B cell (primary cell): Measurements from ENCODE around the gene ZFR2. TPM values are rescaled to one million over a fixed set of nuclear protein-coding genes. Genes with fewer than 3 reads are reported as not detected.
A peak's percentile ranks its signal among the peaks of the same experiment; 100 is the strongest.

Source experiments
- ATAC-seq: fragments of 200-7000 bp; cut with Tn5 transposase; one replicate; pipeline ENCODE4 v1.10.0; 2021; ENCODE audit warnings: low read depth, mild to moderate bottlenecking, moderate number of reproducible peaks, moderate library complexity
- CTCF ChIA-PET: fragments of 350-600 bp; sonication (Branson Sonifier 250); formaldehyde crosslinking; loops from one replicate; lab custom pipeline; 2021; ENCODE audit warnings: antibody characterized with exemption, inconsistent platforms; lab: Charles Lee
- POLR2A ChIA-PET: fragments of 350-600 bp; sonication (Branson Sonifier 250); formaldehyde crosslinking; loops from one replicate; lab custom pipeline; 2021; ENCODE audit warnings: antibody characterized with exemption; lab: Charles Lee
- DNase-seq: peaks from one replicate; pipeline ENCODE4 v3.0.0; 2013
- H2AFZ ChIP-seq: 2 replicates; pipeline ENCODE4 v1.6.1; 2012; ENCODE audit warnings: mild to moderate bottlenecking, low read depth, low read length; ENCODE audit not compliant: insufficient read depth, poor library complexity, severe bottlenecking
- H3K27ac ChIP-seq, 2 donors: 1 replicate in 1 of 2; 2 replicates in 1 of 2; pipeline ENCODE4 v1.5.1; 2012 to 2013; ENCODE audit warnings: low read length in 2 of 2, mild to moderate bottlenecking in 2 of 2, moderate library complexity in 1 of 2
- H3K27me3 ChIP-seq, 4 experiments: fragments of 200-600 bp in 1 of 4; sonication (generic) in 1 of 4; replicated peaks in 1 of 4; 1 replicate in 2 of 4; 2 replicates in 2 of 4; pipeline versions ENCODE4 v1.6.1 to v1.7.0; 2013 to 2016; ENCODE audit warnings: low read length in 3 of 4, mild to moderate bottlenecking in 2 of 4, mixed read lengths in 1 of 4, moderate library complexity in 1 of 4; ENCODE audit not compliant: insufficient read depth in 4 of 4, control insufficient read depth in 3 of 4; ENCODE audit errors: control extremely low read depth in 1 of 4
- H3K36me3 ChIP-seq, 2 experiments: replicated peaks in 1 of 2; 1 replicate in 1 of 2; 2 replicates in 1 of 2; pipeline versions ENCODE4 v1.6.1 to v1.7.1; 2013; ENCODE audit warnings: low read length in 1 of 2; ENCODE audit not compliant: insufficient read depth in 2 of 2, control insufficient read depth in 1 of 2; ENCODE audit errors: control extremely low read depth in 1 of 2, extremely low read depth in 1 of 2
- H3K4me1 ChIP-seq, 2 donors: fragments of 200-600 bp in 1 of 2; sonication (generic) in 1 of 2; 1 replicate in 1 of 2; 2 replicates in 1 of 2; pipeline versions ENCODE4 v1.5.1 to v1.6.1; 2013 to 2017; ENCODE audit warnings: low read length in 2 of 2; ENCODE audit not compliant: control insufficient read depth in 2 of 2, insufficient read depth in 2 of 2
- H3K4me2 ChIP-seq: replicated peaks from 2 replicates; pipeline ENCODE3; 2012; ENCODE audit warnings: mild to moderate bottlenecking, low read depth, low read length; ENCODE audit not compliant: poor library complexity, severe bottlenecking
- H3K4me3 ChIP-seq, 5 experiments: fragments of 200-600 bp in 1 of 5; sonication (generic) in 1 of 5; 1 replicate in 3 of 5; 2 replicates in 2 of 5; pipeline versions ENCODE4 v1.5.1 to v1.7.0; 2011 to 2016; ENCODE audit warnings: low read length in 4 of 5, mild to moderate bottlenecking in 4 of 5, low read depth in 2 of 5, control low read depth in 1 of 5, moderate library complexity in 1 of 5; ENCODE audit not compliant: insufficient read depth in 1 of 5; ENCODE audit errors: control extremely low read depth in 1 of 5, extremely low read depth in 1 of 5
- H3K79me2 ChIP-seq: fragments of 200-600 bp; sonication (generic); one replicate; pipeline ENCODE4 v1.6.0; 2016; ENCODE audit warnings: low read length; ENCODE audit not compliant: control insufficient read depth, insufficient read depth
- H3K9ac ChIP-seq: fragments of 200-600 bp; sonication (generic); 2 replicates; pipeline ENCODE4 v1.6.1; 2017; ENCODE audit warnings: mild to moderate bottlenecking, low read length, moderate library complexity
- H3K9me3 ChIP-seq, 3 donors: one replicate each; pipeline versions ENCODE4 v1.6.1 to v1.7.1; 2013; ENCODE audit warnings: low read length in 2 of 3; ENCODE audit not compliant: control insufficient read depth in 2 of 3, insufficient read depth in 1 of 3; ENCODE audit errors: control extremely low read depth in 1 of 3
- H4K20me1 ChIP-seq: 2 replicates; pipeline ENCODE4 v1.6.0; 2012; ENCODE audit warnings: mild to moderate bottlenecking, low read length; ENCODE audit not compliant: insufficient read depth, control insufficient read depth, poor library complexity, severe bottlenecking
- H3K27ac Mint-ChIP-seq: one replicate; pipeline ENCODE4 v1.8.0; 2021; ENCODE audit warnings: mixed read lengths
- H3K27me3 Mint-ChIP-seq: one replicate; pipeline ENCODE4 v1.8.0; 2021; ENCODE audit warnings: mixed read lengths
- H3K4me1 Mint-ChIP-seq: one replicate; pipeline ENCODE4 v1.8.0; 2021; ENCODE audit warnings: mixed read lengths
- H3K4me3 Mint-ChIP-seq: one replicate; pipeline ENCODE4 v1.8.0; 2021; ENCODE audit warnings: mixed read lengths
- H3K9me3 Mint-ChIP-seq: one replicate; pipeline ENCODE4 v1.8.0; 2022; ENCODE audit warnings: mixed read lengths; ENCODE audit not compliant: insufficient read depth
- EZH2 ChIP-seq: IDR thresholded peaks from 2 replicates; pipeline ENCODE4 v1.6.1; 2012; ENCODE audit warnings: borderline replicate concordance, low read depth, mild to moderate bottlenecking, moderate library complexity, low read length; ENCODE audit not compliant: insufficient read depth, poor library complexity, severe bottlenecking
- WGBS: methylation state at CpG from one replicate; pipeline ENCODE4 v1.1.5; 2013; ENCODE audit warnings: missing lambda C conversion rate; ENCODE audit not compliant: insufficient coverage; 5-methylcytosine and 5-hydroxymethylcytosine counted together
- intact Hi-C: fragments of 100-400 bp; cut with micrococcal nuclease; formaldehyde crosslinking; loops from one replicate; pipeline ENCODE4 v1.10.0; 2022
- polyA plus RNA-seq: library from polyadenylated mRNA; depleted of rRNA; stranded (reverse); fragments of >200 nt; gene quantifications from 2 replicates; pipeline ENCODE4 v1.2.3, GENCODE V29; 2012
- total RNA-seq, 2 donors: library from RNA; stranded (reverse); fragments of 120-200 nt in 1 of 2; gene quantifications; 1 replicate in 1 of 2; 2 replicates in 1 of 2; pipeline versions ENCODE4 v1.2.3 to v1.2.4, GENCODE V29; 2013 to 2022
- TF ChIP-seq, protein P1 (sequence below): fragments of 200-600 bp; IDR thresholded peaks from one replicate; pipeline ENCODE4 v1.8.0; 2022; ENCODE audit warnings: antibody characterized with exemption, mild to moderate bottlenecking

Gene ZFR2
- total and polyA plus RNA-seq, 2 donors (not counting 1 experiment from before 2014, with no cell fraction given), result 0.36 to 0.39 TPM

DNA sequence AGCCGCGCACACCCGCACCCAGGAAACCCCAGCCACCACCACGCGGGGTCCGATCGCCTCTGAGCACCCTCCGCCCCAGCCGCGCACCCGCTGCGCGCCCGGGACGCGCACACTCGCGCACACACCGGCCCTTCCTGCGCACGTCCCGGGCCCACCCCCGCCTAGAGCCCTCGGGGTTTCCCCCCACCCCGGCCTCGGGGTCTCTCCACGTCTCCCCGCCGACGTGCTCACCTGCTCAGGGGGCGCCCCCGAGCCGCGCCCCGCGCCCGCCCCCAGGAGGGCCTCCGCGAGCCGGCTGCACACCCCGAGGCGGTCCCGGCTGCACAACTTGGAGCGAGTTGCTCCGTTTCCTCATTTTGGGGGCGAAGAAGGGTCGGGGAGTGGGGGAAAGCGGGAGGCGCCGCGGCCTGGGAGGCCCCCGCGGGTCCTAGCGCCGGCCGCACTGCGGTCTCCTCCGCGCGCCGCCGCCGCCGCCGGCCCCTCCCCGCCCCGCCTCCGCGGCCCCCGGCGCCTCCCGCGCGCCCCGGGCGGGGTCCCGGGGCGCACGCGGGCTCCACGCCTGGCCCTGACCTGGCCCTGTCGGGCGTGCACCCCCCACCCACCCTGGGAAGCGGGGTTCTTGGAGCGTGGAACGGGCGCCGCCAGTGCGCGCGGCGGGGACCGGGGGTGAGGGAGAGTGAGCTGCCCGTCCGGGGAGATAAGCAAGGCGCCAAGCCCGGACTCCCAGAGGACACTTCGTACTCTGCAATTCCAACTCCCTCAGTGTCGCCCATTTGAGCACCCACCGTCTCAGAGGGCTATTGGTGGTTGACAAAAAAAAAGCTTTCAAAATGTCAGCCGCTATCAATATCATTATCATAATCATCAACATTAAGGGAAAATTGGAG, 82.7 kb downstream of the ZFR2 start, which contains the start of gene MATK:
Gene MATK, minus strand, starts transcription at position 444 of the 887 bp plus-strand sequence. CDS start 1,246 bp downstream, outside the sequence.
- no peak within 1 kb of the TSS for H3K27ac Mint-ChIP-seq
- peak; percentile 18 for ATAC-seq

More for the DNA sequence above, 82.7 kb downstream of the ZFR2 start, which contains the start of gene MATK:
- no peaks in the 10 kb centered on the region for H3K27me3 Mint-ChIP-seq
- Histone ChIP-seq H3K79me2 (no peaks in the 10 kb centered on the region), H4K20me1 (no peaks in the 10 kb centered on the region), H3K27me3 (peaks cover 0 to 4% (median 0%) of the 10 kb centered on the region in 4 experiments), H3K9me3 (peaks cover 0 to 29% (median 21%) of the 10 kb centered on the region in 3 donors), H3K27ac (no peak within 1 kb of the TSS), H3K9ac (peak within 1 kb of the TSS; percentile 63), H3K4me1 (peaks cover 11 to 13% of the 10 kb centered on the region in 2 donors), H3K4me2 (peak within 1 kb of the TSS; percentile 95), H2AFZ (peak within 1 kb of the TSS; percentile 79), H3K36me3 (no peaks in the 10 kb centered on the region), H3K4me3 (peak within 1 kb of the TSS in 4 of 5 experiments; percentile 33 to 65 (median 62))
- intact Hi-C loops, result no loop called here
- peaks cover 8% of the 10 kb centered on the region for H3K9me3 Mint-ChIP-seq
- under 1% methylated on average over 78 of the region's 101 CpGs for WGBS
- CTCF ChIA-PET, result no interaction called here
- peak; percentile 47 for DNase-seq
- H3K4me3 Mint-ChIP-seq, result peak within 1 kb of the TSS; percentile 79
- TF ChIP-seq EZH2, result no peak
- TF ChIP-seq, protein P1, sequence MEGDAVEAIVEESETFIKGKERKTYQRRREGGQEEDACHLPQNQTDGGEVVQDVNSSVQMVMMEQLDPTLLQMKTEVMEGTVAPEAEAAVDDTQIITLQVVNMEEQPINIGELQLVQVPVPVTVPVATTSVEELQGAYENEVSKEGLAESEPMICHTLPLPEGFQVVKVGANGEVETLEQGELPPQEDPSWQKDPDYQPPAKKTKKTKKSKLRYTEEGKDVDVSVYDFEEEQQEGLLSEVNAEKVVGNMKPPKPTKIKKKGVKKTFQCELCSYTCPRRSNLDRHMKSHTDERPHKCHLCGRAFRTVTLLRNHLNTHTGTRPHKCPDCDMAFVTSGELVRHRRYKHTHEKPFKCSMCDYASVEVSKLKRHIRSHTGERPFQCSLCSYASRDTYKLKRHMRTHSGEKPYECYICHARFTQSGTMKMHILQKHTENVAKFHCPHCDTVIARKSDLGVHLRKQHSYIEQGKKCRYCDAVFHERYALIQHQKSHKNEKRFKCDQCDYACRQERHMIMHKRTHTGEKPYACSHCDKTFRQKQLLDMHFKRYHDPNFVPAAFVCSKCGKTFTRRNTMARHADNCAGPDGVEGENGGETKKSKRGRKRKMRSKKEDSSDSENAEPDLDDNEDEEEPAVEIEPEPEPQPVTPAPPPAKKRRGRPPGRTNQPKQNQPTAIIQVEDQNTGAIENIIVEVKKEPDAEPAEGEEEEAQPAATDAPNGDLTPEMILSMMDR, result no peak
- POLR2A ChIA-PET, result no interaction called here
- H3K4me1 Mint-ChIP-seq, result peaks cover 22% of the 10 kb centered on the region
